Stimulated activated naive B cell treated with anti-CD40 and anti-IgM and Interleukin-4, amounts not matched to agents 10 μg/mL and 1 μg/mL and 100 μg/mL, for 72 hours (primary cell): ENCODE results near the gene GTF3A.
"Not testable (repeated sequence)": the region's sequence is repeated elsewhere in the genome, so short reads cannot be mapped to it uniquely, and the experiment has no call there.

Experiments used
- ATAC-seq, 2 donors: fragments of 150-1000 bp; cut with Tn5 transposase; replicated peaks; 2 replicates each; pipeline ENCODE4 v1.10.0; 2021; ENCODE audit warnings: moderate library complexity in 1 of 2
- DNase-seq: peaks from one replicate; pipeline ENCODE4 v3.0.0; 2021
- H3K27ac Mint-ChIP-seq: one replicate; pipeline ENCODE4 v1.8.0; 2022; ENCODE audit warnings: mild to moderate bottlenecking, mixed read lengths
- H3K27me3 Mint-ChIP-seq, 2 donors: one replicate each; pipeline ENCODE4 v1.8.0; 2022; ENCODE audit warnings: mixed read lengths in 2 of 2
- H3K36me3 Mint-ChIP-seq, 2 donors: one replicate each; pipeline ENCODE4 v1.8.0; 2022; ENCODE audit warnings: mixed read lengths in 2 of 2, mild to moderate bottlenecking in 1 of 2
- H3K4me1 Mint-ChIP-seq, 2 donors: one replicate each; pipeline ENCODE4 v1.8.0; 2022; ENCODE audit warnings: mixed read lengths in 2 of 2, mild to moderate bottlenecking in 1 of 2
- H3K4me3 Mint-ChIP-seq, 2 donors: one replicate each; pipeline ENCODE4 v1.8.0; 2022; ENCODE audit warnings: mild to moderate bottlenecking in 2 of 2, mixed read lengths in 2 of 2, moderate library complexity in 1 of 2
- H3K9me3 Mint-ChIP-seq, 2 donors: one replicate each; pipeline ENCODE4 v1.8.0; 2022; ENCODE audit warnings: mixed read lengths in 2 of 2, mild to moderate bottlenecking in 1 of 2

Gene GTF3A

GRCh38 chr13:27396252-27396846 lies 28.1 kb upstream of the GTF3A start:
- Mint-ChIP-seq H3K4me1 (peaks cover 2 to 6% of the 10 kb centered on the region in 2 donors), H3K27ac (no peak overlapping the region), H3K36me3 (no peaks in the 10 kb centered on the region), H3K27me3 (peaks cover 2 to 5% of the 10 kb centered on the region in 2 donors), H3K4me3 (no peak overlapping the region), H3K9me3 (no peaks in the 10 kb centered on the region)
- no peak for DNase-seq
- no peak for ATAC-seq

- Mint-ChIP-seq H3K4me3 (no peak overlapping the region), H3K36me3 (no peaks in the 10 kb centered on the region), H3K9me3 (no peaks in the 10 kb centered on the region), H3K27ac (no peak overlapping the region), H3K4me1 (peaks cover 2 to 7% of the 10 kb centered on the region in 2 donors), H3K27me3 (peaks cover 0 to 5% of the 10 kb centered on the region in 2 donors)
- ATAC-seq: no peak
- no peak for DNase-seq
Measured at GRCh38 chr13:27398360-27398759, 26.1 kb upstream of the GTF3A start.

- H3K27me3 Mint-ChIP-seq: peaks cover 0 to 11% of the 10 kb centered on the region in 2 donors
- H3K4me3 Mint-ChIP-seq, H3K4me1 Mint-ChIP-seq, H3K9me3 Mint-ChIP-seq, H3K36me3 Mint-ChIP-seq, ATAC-seq, H3K27ac Mint-ChIP-seq, DNase-seq: not testable (repeated sequence)
Measured at GRCh38 chr13:27400405-27400804, 24.0 kb upstream of the GTF3A start.

- DNase-seq (peak; percentile 2), ATAC-seq (peak; percentile 80 to 86)
- Mint-ChIP-seq H3K27ac (no peak overlapping the region), H3K27me3 (peaks cover 0 to 11% of the 10 kb centered on the region in 2 donors), H3K4me3 (peak overlapping the region in 1 of 2 donors; percentile 12), H3K36me3 (no peaks in the 10 kb centered on the region), H3K4me1 (peaks cover 2 to 7% of the 10 kb centered on the region in 2 donors), H3K9me3 (no peaks in the 10 kb centered on the region)
Measured at GRCh38 chr13:27401210-27401609, 23.2 kb upstream of the GTF3A start.

GRCh38 chr13:27403203-27403678 lies 21.2 kb upstream of the GTF3A start:
- DNase-seq: no peak
- no peak overlapping the region for H3K4me3 Mint-ChIP-seq
- H3K27ac Mint-ChIP-seq: no peak overlapping the region
- no peaks in the 10 kb centered on the region for H3K36me3 Mint-ChIP-seq
- peaks cover 4 to 11% of the 10 kb centered on the region in 2 donors for H3K27me3 Mint-ChIP-seq
- no peak for ATAC-seq
- no peaks in the 10 kb centered on the region for H3K9me3 Mint-ChIP-seq
- H3K4me1 Mint-ChIP-seq: peaks cover 2 to 7% of the 10 kb centered on the region in 2 donors

GRCh38 chr13:27403727-27404385 lies 20.6 kb upstream of the GTF3A start:
- DNase-seq (no peak), ATAC-seq (no peak)
- Mint-ChIP-seq H3K4me3 (no peak overlapping the region), H3K27ac (peak overlapping the region; percentile 43), H3K27me3 (peaks cover 5 to 11% of the 10 kb centered on the region in 2 donors), H3K9me3 (no peaks in the 10 kb centered on the region), H3K4me1 (peaks cover 2 to 7% of the 10 kb centered on the region in 2 donors), H3K36me3 (no peaks in the 10 kb centered on the region)

GRCh38 chr13:27404680-27405079 lies 19.7 kb upstream of the GTF3A start:
- no peak overlapping the region for H3K27ac Mint-ChIP-seq
- H3K4me3 Mint-ChIP-seq: no peak overlapping the region
- DNase-seq (no peak), ATAC-seq (no peak)
- peaks cover 2 to 7% of the 10 kb centered on the region in 2 donors for H3K4me1 Mint-ChIP-seq
- H3K27me3 Mint-ChIP-seq: peaks cover 5 to 11% of the 10 kb centered on the region in 2 donors
- no peaks in the 10 kb centered on the region for H3K36me3 Mint-ChIP-seq
- H3K9me3 Mint-ChIP-seq: peaks cover 0 to 2% of the 10 kb centered on the region in 2 donors

GRCh38 chr13:27405546-27406134 lies 18.8 kb upstream of the GTF3A start:
- Mint-ChIP-seq H3K36me3 (no peaks in the 10 kb centered on the region), H3K27me3 (peaks cover 10 to 16% of the 10 kb centered on the region in 2 donors), H3K4me1 (peaks cover 2 to 7% of the 10 kb centered on the region in 2 donors), H3K9me3 (peaks cover 0 to 2% of the 10 kb centered on the region in 2 donors), H3K4me3 (no peak overlapping the region), H3K27ac (no peak overlapping the region)
- no peak for ATAC-seq
- no peak for DNase-seq

- H3K36me3 Mint-ChIP-seq: no peaks in the 10 kb centered on the region
- H3K4me1 Mint-ChIP-seq: peaks cover under 1 to 1% of the 10 kb centered on the region in 2 donors
- ATAC-seq: peak; percentile 68 to 69
- DNase-seq: peak; percentile 9
- H3K9me3 Mint-ChIP-seq: peaks cover 0 to 2% of the 10 kb centered on the region in 2 donors
- no peak overlapping the region for H3K27ac Mint-ChIP-seq
- no peak overlapping the region for H3K4me3 Mint-ChIP-seq
- peaks cover 10 to 16% of the 10 kb centered on the region in 2 donors for H3K27me3 Mint-ChIP-seq
Measured at GRCh38 chr13:27406178-27406939, 18.1 kb upstream of the GTF3A start.

- no peak overlapping the region for H3K4me3 Mint-ChIP-seq
- H3K36me3 Mint-ChIP-seq: no peaks in the 10 kb centered on the region
- peaks cover 0 to 2% of the 10 kb centered on the region in 2 donors for H3K9me3 Mint-ChIP-seq
- no peaks in the 10 kb centered on the region for H3K4me1 Mint-ChIP-seq
- no peak overlapping the region for H3K27ac Mint-ChIP-seq
- H3K27me3 Mint-ChIP-seq: peaks cover 10 to 27% of the 10 kb centered on the region in 2 donors
- no peak for ATAC-seq
- no peak for DNase-seq
Measured at GRCh38 chr13:27408074-27408473, 16.3 kb upstream of the GTF3A start.

- Mint-ChIP-seq H3K27me3 (peaks cover 10 to 27% of the 10 kb centered on the region in 2 donors), H3K27ac (no peak overlapping the region)
Measured at GRCh38 chr13:27409013-27409412, 15.4 kb upstream of the GTF3A start.

GRCh38 chr13:27411341-27411740 lies 13.1 kb upstream of the GTF3A start:
- H3K4me1 Mint-ChIP-seq: no peaks in the 10 kb centered on the region
- H3K9me3 Mint-ChIP-seq: peaks cover 0 to 2% of the 10 kb centered on the region in 2 donors
- H3K4me3 Mint-ChIP-seq: no peak overlapping the region
- DNase-seq: no peak
- H3K27ac Mint-ChIP-seq: no peak overlapping the region
- no peak for ATAC-seq
- H3K27me3 Mint-ChIP-seq: peaks cover 10 to 29% of the 10 kb centered on the region in 2 donors
- no peaks in the 10 kb centered on the region for H3K36me3 Mint-ChIP-seq

More at GRCh38 chr13:27409013-27409412, 15.4 kb upstream of the GTF3A start:
- Mint-ChIP-seq H3K9me3 (peaks cover 0 to 2% of the 10 kb centered on the region in 2 donors), H3K4me1 (no peaks in the 10 kb centered on the region), H3K36me3 (no peaks in the 10 kb centered on the region), H3K4me3 (no peak overlapping the region)
- DNase-seq: no peak
- no peak for ATAC-seq

- no peaks in the 10 kb centered on the region for H3K4me1 Mint-ChIP-seq
- no peak overlapping the region for H3K4me3 Mint-ChIP-seq
- ATAC-seq (no peak), DNase-seq (no peak)
- peaks cover 0 to 2% of the 10 kb centered on the region in 2 donors for H3K9me3 Mint-ChIP-seq
- no peaks in the 10 kb centered on the region for H3K36me3 Mint-ChIP-seq
- H3K27ac Mint-ChIP-seq: no peak overlapping the region
- peaks cover 3 to 22% of the 10 kb centered on the region in 2 donors for H3K27me3 Mint-ChIP-seq
Measured at GRCh38 chr13:27415116-27415515, 9.3 kb upstream of the GTF3A start.

- peak overlapping the region; percentile 7 for H3K27ac Mint-ChIP-seq
- H3K4me1 Mint-ChIP-seq: no peaks in the 10 kb centered on the region
- H3K4me3 Mint-ChIP-seq: no peak overlapping the region
- DNase-seq: no peak
- H3K27me3 Mint-ChIP-seq: peaks cover 0 to 6% of the 10 kb centered on the region in 2 donors
- H3K9me3 Mint-ChIP-seq: peaks cover 0 to 2% of the 10 kb centered on the region in 2 donors
- H3K36me3 Mint-ChIP-seq: no peaks in the 10 kb centered on the region
- no peak for ATAC-seq
Measured at GRCh38 chr13:27419328-27419727, 5.1 kb upstream of the GTF3A start.
